Epithelial cell of umbilical artery (primary cell): Measurements from ENCODE around the gene SCNN1B. TPM values are rescaled to one million over a fixed set of nuclear protein-coding genes. Genes with fewer than 3 reads are reported as not detected.

Experiments used
- total RNA-seq: library from RNA; depleted of rRNA; stranded (reverse); fragments of >200 nt; gene quantifications from 2 replicates; pipeline ENCODE4 v1.2.3, GENCODE V29; 2014

Gene SCNN1B
- total RNA-seq = not detected in 2 replicates

GRCh38 chr16:23302045-23302956 is at the start of gene SCNN1B:
SCNN1B (plus strand) TSS chr16:23302302; CDS start chr16:23348600, 46,298 bp downstream.

Other genes starting within 250 kb of the SCNN1B start
- 9.1 and 14.0 TPM in 2 replicates for gene USP31, start 152.8 kb upstream of the SCNN1B start, total RNA-seq
- not detected in 2 replicates for gene SCNN1G, start 119.6 kb upstream of the SCNN1B start, total RNA-seq
- 10.5 and 11.0 TPM in 2 replicates for gene COG7, start 150.9 kb downstream of the SCNN1B start, total RNA-seq
- 22.4 and 33.1 TPM in 2 replicates for gene GGA2, start 208.2 kb downstream of the SCNN1B start, total RNA-seq